H9 (cell line): ENCODE measurements around the gene CDH23. TPM values are rescaled to one million over a fixed set of nuclear protein-coding genes. Genes with fewer than 3 reads are reported as not detected.

Experiments
- DNase-seq: peaks from one replicate; pipeline ENCODE4 v3.0.0-alpha.2; 2017
- H2AFZ ChIP-seq: one replicate; pipeline ENCODE4 v1.6.1; 2013; ENCODE audit warnings: mild to moderate bottlenecking, low read length, control low read depth, moderate library complexity
- H2AK5ac ChIP-seq: 2 replicates; pipeline ENCODE4 v1.6.1; 2013; ENCODE audit warnings: low read length, control low read depth, mixed read lengths; ENCODE audit not compliant: insufficient read length
- H2BK120ac ChIP-seq: one replicate; pipeline ENCODE4 v1.6.1; 2013; ENCODE audit warnings: low read depth, mild to moderate bottlenecking, low read length, control low read depth, inconsistent platforms; ENCODE audit not compliant: poor library complexity, severe bottlenecking
- H2BK12ac ChIP-seq: 2 replicates; pipeline ENCODE4 v1.6.1; 2013; ENCODE audit warnings: low read length, control low read depth, mixed read lengths, low read depth; ENCODE audit not compliant: insufficient read length
- H2BK15ac ChIP-seq: 2 replicates; pipeline ENCODE4 v1.6.1; 2013; ENCODE audit warnings: low read depth, low read length, control low read depth
- H2BK20ac ChIP-seq: one replicate; pipeline ENCODE4 v1.6.1; 2013; ENCODE audit warnings: low read depth, mild to moderate bottlenecking, low read length, control low read depth, inconsistent platforms; ENCODE audit not compliant: poor library complexity, severe bottlenecking
- H2BK5ac ChIP-seq: 2 replicates; pipeline ENCODE4 v1.6.1; 2013; ENCODE audit warnings: low read length, control low read depth, mixed read lengths; ENCODE audit not compliant: insufficient read length
- H3K14ac ChIP-seq: 2 replicates; pipeline ENCODE4 v1.6.1; 2013; ENCODE audit warnings: low read length, control low read depth; ENCODE audit not compliant: insufficient read depth
- H3K18ac ChIP-seq: 2 replicates; pipeline ENCODE4 v1.6.1; 2013; ENCODE audit warnings: low read depth, mild to moderate bottlenecking, mixed read lengths, low read length, control low read depth; ENCODE audit not compliant: insufficient read length
- H3K23ac ChIP-seq: 2 replicates; pipeline ENCODE4 v1.6.1; 2013; ENCODE audit warnings: low read length, control low read depth, mixed read lengths, low read depth; ENCODE audit not compliant: insufficient read length
- H3K23me2 ChIP-seq: 2 replicates; pipeline ENCODE4 v1.6.1; 2013; ENCODE audit warnings: low read depth, mild to moderate bottlenecking, mixed read lengths, low read length, control low read depth; ENCODE audit not compliant: insufficient read length, poor library complexity, severe bottlenecking
- H3K27ac ChIP-seq: 2 replicates; pipeline ENCODE4 v1.5.1; 2013; ENCODE audit warnings: low read length, control low read depth, mixed read lengths, low read depth; ENCODE audit not compliant: insufficient read length
- H3K27me3 ChIP-seq: 2 replicates; pipeline ENCODE4 v1.6.1; 2013; ENCODE audit warnings: low read length, control low read depth, inconsistent platforms; ENCODE audit not compliant: insufficient read depth
- H3K4ac ChIP-seq: 2 replicates; pipeline ENCODE4 v1.6.1; 2013; ENCODE audit warnings: low read depth, mild to moderate bottlenecking, control low read depth, inconsistent platforms, low read length, moderate library complexity
- H3K4me1 ChIP-seq: 2 replicates; pipeline ENCODE4 v1.6.1; 2013; ENCODE audit warnings: low read length, control low read depth, inconsistent platforms; ENCODE audit not compliant: insufficient read depth
- H3K4me2 ChIP-seq: 2 replicates; pipeline ENCODE4 v1.6.1; 2013; ENCODE audit warnings: low read length, control low read depth, mixed read lengths; ENCODE audit not compliant: insufficient read length, insufficient read depth
- H3K56ac ChIP-seq: 2 replicates; pipeline ENCODE4 v1.6.1; 2013; ENCODE audit warnings: low read depth, mild to moderate bottlenecking, mixed read lengths, low read length, control low read depth; ENCODE audit not compliant: insufficient read length
- H3K79me1 ChIP-seq: 2 replicates; pipeline ENCODE4 v1.6.1; 2013; ENCODE audit warnings: low read depth, mild to moderate bottlenecking, moderate library complexity, low read length, control low read depth, inconsistent platforms; ENCODE audit not compliant: insufficient read depth, poor library complexity, severe bottlenecking
- H3K79me2 ChIP-seq: 2 replicates; pipeline ENCODE4 v1.6.1; 2013; ENCODE audit warnings: low read length, control low read depth, inconsistent platforms; ENCODE audit not compliant: insufficient read depth
- H3K9ac ChIP-seq: 2 replicates; pipeline ENCODE4 v1.6.1; 2013; ENCODE audit warnings: low read length, control low read depth, mixed read lengths; ENCODE audit not compliant: insufficient read length; ENCODE audit errors: extremely low read depth
- H3K9me3 ChIP-seq: one replicate; pipeline ENCODE4 v1.6.1; 2013; ENCODE audit warnings: low read depth, low read length, inconsistent platforms; ENCODE audit not compliant: control insufficient read depth
- H3T11ph ChIP-seq: one replicate; pipeline ENCODE4 v1.6.1; 2013; ENCODE audit warnings: mild to moderate bottlenecking, low read length, control low read depth, inconsistent platforms
- H4K20me1 ChIP-seq: one replicate; pipeline ENCODE4 v1.6.1; 2013; ENCODE audit not compliant: control insufficient read depth, insufficient read length, insufficient read depth
- H4K5ac ChIP-seq: 2 replicates; pipeline ENCODE4 v1.6.1; 2013; ENCODE audit warnings: low read depth, mild to moderate bottlenecking, mixed read lengths, low read length, control low read depth; ENCODE audit not compliant: insufficient read length
- H4K8ac ChIP-seq: replicated peaks from 2 replicates; pipeline ENCODE4 v1.6.1; 2013; ENCODE audit warnings: low read length, control low read depth, mixed read lengths, low read depth; ENCODE audit not compliant: insufficient read length
- H4K91ac ChIP-seq: 2 replicates; pipeline ENCODE4 v1.6.1; 2013; ENCODE audit warnings: low read depth, mild to moderate bottlenecking, moderate library complexity, mixed read lengths, low read length, control low read depth; ENCODE audit not compliant: insufficient read length
- H3K27ac Mint-ChIP-seq, 3 experiments: 2 replicates in 2 of 3; 3 replicates in 1 of 3; pipeline ENCODE4 v1.8.0; 2020 to 2021; ENCODE audit warnings: mixed read lengths in 3 of 3, mild to moderate bottlenecking in 1 of 3, moderate library complexity in 1 of 3
- H3K27me3 Mint-ChIP-seq: 2 replicates; pipeline ENCODE4 v1.8.0; 2021; ENCODE audit warnings: low read depth, mild to moderate bottlenecking, moderate library complexity, mixed read lengths
- H3K36me3 Mint-ChIP-seq, 3 experiments: 2 replicates in 2 of 3; 3 replicates in 1 of 3; pipeline ENCODE4 v1.8.0; 2020 to 2021; ENCODE audit warnings: low read depth in 3 of 3, mixed read lengths in 3 of 3; ENCODE audit not compliant: insufficient read depth in 1 of 3
- H3K4me1 Mint-ChIP-seq, 2 experiments: 2 replicates each; pipeline ENCODE4 v1.8.0; 2020; ENCODE audit warnings: mixed read lengths in 2 of 2
- H3K4me3 Mint-ChIP-seq, 2 experiments: 2 replicates in 1 of 2; 3 replicates in 1 of 2; pipeline ENCODE4 v1.8.0; 2020 to 2021; ENCODE audit warnings: mild to moderate bottlenecking in 2 of 2, mixed read lengths in 2 of 2, moderate library complexity in 1 of 2
- H3K9me3 Mint-ChIP-seq, 2 experiments: 2 replicates in 1 of 2; 3 replicates in 1 of 2; pipeline ENCODE4 v1.8.0; 2020; ENCODE audit warnings: mild to moderate bottlenecking in 2 of 2, mixed read lengths in 2 of 2, moderate library complexity in 1 of 2
- CTCF ChIP-seq: fragments of 200-600 bp; sonication (generic); conservative IDR thresholded peaks from 3 replicates; pipeline ENCODE4 v1.8.0; 2021; ENCODE audit warnings: antibody characterized with exemption, mild to moderate bottlenecking
- WGBS: extraction: QIAGEN DNeasy Blood & Tissue Kit; methylation state at CpG from one replicate; pipeline ENCODE4 v1.1.7; 2013; ENCODE audit warnings: missing lambda C conversion rate, low lambda C conversion rate, mixed read lengths; ENCODE audit not compliant: insufficient read length; ENCODE audit errors: extremely low coverage; 5-methylcytosine and 5-hydroxymethylcytosine counted together
- total RNA-seq: library from RNA; stranded (reverse); gene quantifications from 2 replicates; pipeline ENCODE4 v1.2.1, GENCODE V29; 2021

CDH23 gene
- total RNA-seq, 1 experiment from 2014 or later, result 2.1 TPM

GRCh38 chr10:71710519-71710918 lies 313.8 kb downstream of the CDH23 start:
- Histone ChIP-seq H3K56ac (no peak overlapping the region), H3K4me1 (no peaks in the 10 kb centered on the region), H2BK15ac (no peak overlapping the region), H3T11ph (no peak overlapping the region), H3K9me3 (no peaks in the 10 kb centered on the region), H2AFZ (no peak overlapping the region), H3K14ac (no peak overlapping the region), H3K9ac (no peak overlapping the region), H2BK12ac (no peak overlapping the region), H2BK20ac (no peak overlapping the region), H4K5ac (no peak overlapping the region), H3K79me1 (no peaks in the 10 kb centered on the region), H3K23ac (no peak overlapping the region), H3K4me2 (no peak overlapping the region), H4K8ac (no peak overlapping the region), H3K27me3 (no peaks in the 10 kb centered on the region), H3K18ac (no peak overlapping the region), H3K4ac (no peak overlapping the region), H4K91ac (no peak overlapping the region), H3K23me2 (no peaks in the 10 kb centered on the region), H2AK5ac (no peak overlapping the region), H2BK5ac (no peak overlapping the region), H4K20me1 (no peaks in the 10 kb centered on the region), H2BK120ac (no peak overlapping the region), H3K27ac (no peak overlapping the region), H3K79me2 (no peaks in the 10 kb centered on the region)
- Mint-ChIP-seq H3K9me3 (no peaks in the 10 kb centered on the region), H3K4me3 (no peak overlapping the region), H3K36me3 (no peaks in the 10 kb centered on the region; a peak in 1 of 7 replicates), H3K27ac (no peak overlapping the region), H3K27me3 (peaks cover 12% of the 10 kb centered on the region), H3K4me1 (peaks cover 8 to 24% of the 10 kb centered on the region in 2 experiments)
- no CpG with 5 or more reads among the region's 2 CpGs for WGBS
- no peak for DNase-seq
- TF ChIP-seq CTCF, result no peak
